H9 (cell line): Measurements from ENCODE around the gene RDH13. TPM values are rescaled to one million over a fixed set of nuclear protein-coding genes. Genes with fewer than 3 reads are reported as not detected.

Source experiments
- DNase-seq: peaks from one replicate; pipeline ENCODE4 v3.0.0-alpha.2; 2017
- H2AFZ ChIP-seq: one replicate; pipeline ENCODE4 v1.6.1; 2013; ENCODE audit warnings: mild to moderate bottlenecking, low read length, control low read depth, moderate library complexity
- H2AK5ac ChIP-seq: 2 replicates; pipeline ENCODE4 v1.6.1; 2013; ENCODE audit warnings: low read length, control low read depth, mixed read lengths; ENCODE audit not compliant: insufficient read length
- H2BK120ac ChIP-seq: one replicate; pipeline ENCODE4 v1.6.1; 2013; ENCODE audit warnings: low read depth, mild to moderate bottlenecking, low read length, control low read depth, inconsistent platforms; ENCODE audit not compliant: poor library complexity, severe bottlenecking
- H2BK12ac ChIP-seq: 2 replicates; pipeline ENCODE4 v1.6.1; 2013; ENCODE audit warnings: low read length, control low read depth, mixed read lengths, low read depth; ENCODE audit not compliant: insufficient read length
- H2BK15ac ChIP-seq: 2 replicates; pipeline ENCODE4 v1.6.1; 2013; ENCODE audit warnings: low read depth, low read length, control low read depth
- H2BK20ac ChIP-seq: one replicate; pipeline ENCODE4 v1.6.1; 2013; ENCODE audit warnings: low read depth, mild to moderate bottlenecking, low read length, control low read depth, inconsistent platforms; ENCODE audit not compliant: poor library complexity, severe bottlenecking
- H2BK5ac ChIP-seq: 2 replicates; pipeline ENCODE4 v1.6.1; 2013; ENCODE audit warnings: low read length, control low read depth, mixed read lengths; ENCODE audit not compliant: insufficient read length
- H3K14ac ChIP-seq: 2 replicates; pipeline ENCODE4 v1.6.1; 2013; ENCODE audit warnings: low read length, control low read depth; ENCODE audit not compliant: insufficient read depth
- H3K18ac ChIP-seq: 2 replicates; pipeline ENCODE4 v1.6.1; 2013; ENCODE audit warnings: low read depth, mild to moderate bottlenecking, mixed read lengths, low read length, control low read depth; ENCODE audit not compliant: insufficient read length
- H3K23ac ChIP-seq: 2 replicates; pipeline ENCODE4 v1.6.1; 2013; ENCODE audit warnings: low read length, control low read depth, mixed read lengths, low read depth; ENCODE audit not compliant: insufficient read length
- H3K23me2 ChIP-seq: 2 replicates; pipeline ENCODE4 v1.6.1; 2013; ENCODE audit warnings: low read depth, mild to moderate bottlenecking, mixed read lengths, low read length, control low read depth; ENCODE audit not compliant: insufficient read length, poor library complexity, severe bottlenecking
- H3K27ac ChIP-seq: 2 replicates; pipeline ENCODE4 v1.5.1; 2013; ENCODE audit warnings: low read length, control low read depth, mixed read lengths, low read depth; ENCODE audit not compliant: insufficient read length
- H3K27me3 ChIP-seq: 2 replicates; pipeline ENCODE4 v1.6.1; 2013; ENCODE audit warnings: low read length, control low read depth, inconsistent platforms; ENCODE audit not compliant: insufficient read depth
- H3K4ac ChIP-seq: 2 replicates; pipeline ENCODE4 v1.6.1; 2013; ENCODE audit warnings: low read depth, mild to moderate bottlenecking, control low read depth, inconsistent platforms, low read length, moderate library complexity
- H3K4me1 ChIP-seq: 2 replicates; pipeline ENCODE4 v1.6.1; 2013; ENCODE audit warnings: low read length, control low read depth, inconsistent platforms; ENCODE audit not compliant: insufficient read depth
- H3K4me2 ChIP-seq: 2 replicates; pipeline ENCODE4 v1.6.1; 2013; ENCODE audit warnings: low read length, control low read depth, mixed read lengths; ENCODE audit not compliant: insufficient read length, insufficient read depth
- H3K56ac ChIP-seq: 2 replicates; pipeline ENCODE4 v1.6.1; 2013; ENCODE audit warnings: low read depth, mild to moderate bottlenecking, mixed read lengths, low read length, control low read depth; ENCODE audit not compliant: insufficient read length
- H3K79me1 ChIP-seq: 2 replicates; pipeline ENCODE4 v1.6.1; 2013; ENCODE audit warnings: low read depth, mild to moderate bottlenecking, moderate library complexity, low read length, control low read depth, inconsistent platforms; ENCODE audit not compliant: insufficient read depth, poor library complexity, severe bottlenecking
- H3K79me2 ChIP-seq: 2 replicates; pipeline ENCODE4 v1.6.1; 2013; ENCODE audit warnings: low read length, control low read depth, inconsistent platforms; ENCODE audit not compliant: insufficient read depth
- H3K9ac ChIP-seq: 2 replicates; pipeline ENCODE4 v1.6.1; 2013; ENCODE audit warnings: low read length, control low read depth, mixed read lengths; ENCODE audit not compliant: insufficient read length; ENCODE audit errors: extremely low read depth
- H3K9me3 ChIP-seq: one replicate; pipeline ENCODE4 v1.6.1; 2013; ENCODE audit warnings: low read depth, low read length, inconsistent platforms; ENCODE audit not compliant: control insufficient read depth
- H3T11ph ChIP-seq: one replicate; pipeline ENCODE4 v1.6.1; 2013; ENCODE audit warnings: mild to moderate bottlenecking, low read length, control low read depth, inconsistent platforms
- H4K20me1 ChIP-seq: one replicate; pipeline ENCODE4 v1.6.1; 2013; ENCODE audit not compliant: control insufficient read depth, insufficient read length, insufficient read depth
- H4K5ac ChIP-seq: 2 replicates; pipeline ENCODE4 v1.6.1; 2013; ENCODE audit warnings: low read depth, mild to moderate bottlenecking, mixed read lengths, low read length, control low read depth; ENCODE audit not compliant: insufficient read length
- H4K8ac ChIP-seq: replicated peaks from 2 replicates; pipeline ENCODE4 v1.6.1; 2013; ENCODE audit warnings: low read length, control low read depth, mixed read lengths, low read depth; ENCODE audit not compliant: insufficient read length
- H4K91ac ChIP-seq: 2 replicates; pipeline ENCODE4 v1.6.1; 2013; ENCODE audit warnings: low read depth, mild to moderate bottlenecking, moderate library complexity, mixed read lengths, low read length, control low read depth; ENCODE audit not compliant: insufficient read length
- H3K27ac Mint-ChIP-seq, 3 experiments: 2 replicates in 2 of 3; 3 replicates in 1 of 3; pipeline ENCODE4 v1.8.0; 2020 to 2021; ENCODE audit warnings: mixed read lengths in 3 of 3, mild to moderate bottlenecking in 1 of 3, moderate library complexity in 1 of 3
- H3K27me3 Mint-ChIP-seq: 2 replicates; pipeline ENCODE4 v1.8.0; 2021; ENCODE audit warnings: low read depth, mild to moderate bottlenecking, moderate library complexity, mixed read lengths
- H3K36me3 Mint-ChIP-seq, 3 experiments: 2 replicates in 2 of 3; 3 replicates in 1 of 3; pipeline ENCODE4 v1.8.0; 2020 to 2021; ENCODE audit warnings: low read depth in 3 of 3, mixed read lengths in 3 of 3; ENCODE audit not compliant: insufficient read depth in 1 of 3
- H3K4me1 Mint-ChIP-seq, 2 experiments: 2 replicates each; pipeline ENCODE4 v1.8.0; 2020; ENCODE audit warnings: mixed read lengths in 2 of 2
- H3K4me3 Mint-ChIP-seq, 2 experiments: 2 replicates in 1 of 2; 3 replicates in 1 of 2; pipeline ENCODE4 v1.8.0; 2020 to 2021; ENCODE audit warnings: mild to moderate bottlenecking in 2 of 2, mixed read lengths in 2 of 2, moderate library complexity in 1 of 2
- H3K9me3 Mint-ChIP-seq, 2 experiments: 2 replicates in 1 of 2; 3 replicates in 1 of 2; pipeline ENCODE4 v1.8.0; 2020; ENCODE audit warnings: mild to moderate bottlenecking in 2 of 2, mixed read lengths in 2 of 2, moderate library complexity in 1 of 2
- CTCF ChIP-seq: fragments of 200-600 bp; sonication (generic); conservative IDR thresholded peaks from 3 replicates; pipeline ENCODE4 v1.8.0; 2021; ENCODE audit warnings: antibody characterized with exemption, mild to moderate bottlenecking
- WGBS: extraction: QIAGEN DNeasy Blood & Tissue Kit; methylation state at CpG from one replicate; pipeline ENCODE4 v1.1.7; 2013; ENCODE audit warnings: missing lambda C conversion rate, low lambda C conversion rate, mixed read lengths; ENCODE audit not compliant: insufficient read length; ENCODE audit errors: extremely low coverage; 5-methylcytosine and 5-hydroxymethylcytosine counted together
- total RNA-seq: library from RNA; stranded (reverse); gene quantifications from 2 replicates; pipeline ENCODE4 v1.2.1, GENCODE V29; 2021

The RDH13 gene
- total RNA-seq, 1 experiment from 2014 or later = 21.5 TPM

- DNase-seq = no peak
- Mint-ChIP-seq H3K4me3 (no peak overlapping the region), H3K36me3 (peaks cover 0 to 60% (median 12%) of the 10 kb centered on the region in 3 experiments; a peak in 6 of 7 replicates), H3K4me1 (peaks cover 0 to 13% of the 10 kb centered on the region in 2 experiments; a peak in 2 of 4 replicates), H3K27me3 (no peaks in the 10 kb centered on the region; the same call in 1 of the 2 replicates), H3K27ac (no peak overlapping the region), H3K9me3 (peaks cover 5 to 74% of the 10 kb centered on the region in 2 experiments; a peak in 3 of 5 replicates)
- no peak overlapping the region for H2BK5ac ChIP-seq
- no peak overlapping the region for H3K4me2 ChIP-seq
- H3K79me1 ChIP-seq = peaks cover 8% of the 10 kb centered on the region
- H4K20me1 ChIP-seq = peaks cover 4% of the 10 kb centered on the region
- H4K8ac ChIP-seq = no peak overlapping the region
- H3K27me3 ChIP-seq = no peaks in the 10 kb centered on the region
- H3K27ac ChIP-seq = no peak overlapping the region
- H2BK12ac ChIP-seq = no peak overlapping the region
- no peak overlapping the region for H3K56ac ChIP-seq
- no peak overlapping the region for H2BK120ac ChIP-seq
- H3K23ac ChIP-seq = no peak overlapping the region
- H3K79me2 ChIP-seq = peaks cover 27% of the 10 kb centered on the region
- no peak overlapping the region for H2AK5ac ChIP-seq
- no peak overlapping the region for H3K18ac ChIP-seq
- no peak overlapping the region for H3K4ac ChIP-seq
- TF ChIP-seq CTCF = no peak
- H2BK15ac ChIP-seq = no peak overlapping the region
- H3K9ac ChIP-seq = no peak overlapping the region
- no peak overlapping the region for H4K91ac ChIP-seq
- H3K14ac ChIP-seq = no peak overlapping the region
- H2AFZ ChIP-seq = no peak overlapping the region
- no peak overlapping the region for H3T11ph ChIP-seq
- no CpG with 5 or more reads among the region's 15 CpGs for WGBS
- no peak overlapping the region for H2BK20ac ChIP-seq
- no peaks in the 10 kb centered on the region for H3K4me1 ChIP-seq
- no peak overlapping the region for H4K5ac ChIP-seq
- H3K9me3 ChIP-seq = no peaks in the 10 kb centered on the region
- H3K23me2 ChIP-seq = no peaks in the 10 kb centered on the region
Measured at GRCh38 chr19:55018216-55018615, 44.7 kb downstream of the RDH13 start.
